GM12874 (cell line): ENCODE results near the gene KNL1.

Experiments
- CTCF ChIP-seq: IDR thresholded peaks from 2 replicates; pipeline ENCODE4 v1.5.1; 2011; ENCODE audit warnings: low read depth, mild to moderate bottlenecking, control low read depth, low read length, moderate library complexity; ENCODE audit not compliant: insufficient read depth

KNL1 gene

GRCh38 chr15:40593165-40593564, 884 bp upstream of the KNL1 start:
- no peak for TF ChIP-seq CTCF

- peak; percentile 23; the same call in 1 of the 2 replicates for TF ChIP-seq CTCF
Observed at GRCh38 chr15:40594429-40594836, 384 bp downstream of the KNL1 start.

- TF ChIP-seq CTCF, result no peak
Observed at GRCh38 chr15:40595219-40595618, 1.2 kb downstream of the KNL1 start.

GRCh38 chr15:40595773-40596172, 1.7 kb downstream of the KNL1 start:
- TF ChIP-seq CTCF, result no peak

- no peak for TF ChIP-seq CTCF
Observed at GRCh38 chr15:40597024-40597423, 3.0 kb downstream of the KNL1 start.

GRCh38 chr15:40598126-40598525, 4.1 kb downstream of the KNL1 start:
- TF ChIP-seq CTCF, result no peak

GRCh38 chr15:40598672-40599071, 4.6 kb downstream of the KNL1 start:
- TF ChIP-seq CTCF, result no peak

GRCh38 chr15:40600956-40601355, 6.9 kb downstream of the KNL1 start:
- TF ChIP-seq CTCF, result no peak
